Activated T-cell treated with anti-CD3 and anti-CD28 coated beads for 24 hours (primary cell): ENCODE results near the gene KIF3A.

Experiments used
- DNase-seq: peaks from one replicate; pipeline ENCODE4 v3.0.0-alpha.2; 2020; ENCODE audit warnings: low read depth

Gene KIF3A

GRCh38 chr5:132736853-132737833 is at the start of gene KIF3A:
Gene KIF3A (minus strand): TSS chr5:132737546. CDS start chr5:132737419, 127 bp downstream.
- DNase-seq, result peak; percentile 97

- no peak for DNase-seq
Measured at GRCh38 chr5:132787076-132787475, 49.7 kb upstream of the KIF3A start.

- DNase-seq, result no peak
Measured at GRCh38 chr5:132785864-132786263, 48.5 kb upstream of the KIF3A start.

- no peak for DNase-seq
Measured at GRCh38 chr5:132785365-132785764, 48.0 kb upstream of the KIF3A start.

GRCh38 chr5:132782101-132782500 is 44.8 kb upstream of the KIF3A start:
- no peak for DNase-seq

GRCh38 chr5:132781029-132781428 is 43.7 kb upstream of the KIF3A start:
- DNase-seq, result no peak

GRCh38 chr5:132780577-132780976 is 43.2 kb upstream of the KIF3A start:
- DNase-seq, result no peak

GRCh38 chr5:132779961-132780360 is 42.6 kb upstream of the KIF3A start:
- no peak for DNase-seq

- DNase-seq, result no peak
Measured at GRCh38 chr5:132778856-132779255, 41.5 kb upstream of the KIF3A start.

GRCh38 chr5:132778129-132778528 is 40.8 kb upstream of the KIF3A start:
- no peak for DNase-seq

- peak; percentile 29 for DNase-seq
Measured at GRCh38 chr5:132777209-132778069, 40.1 kb upstream of the KIF3A start, which contains the start of gene SEPTIN8. Gene SEPTIN8 (minus strand): TSS chr5:132777239. CDS start chr5:132777137, 102 bp downstream.

- no peak for DNase-seq
Measured at GRCh38 chr5:132776938-132777208, 39.5 kb upstream of the KIF3A start.

GRCh38 chr5:132776131-132776937 is 39.0 kb upstream of the KIF3A start:
- no peak for DNase-seq

- DNase-seq, result no peak
Measured at GRCh38 chr5:132775476-132775961, 38.2 kb upstream of the KIF3A start.

GRCh38 chr5:132774896-132775295 is 37.5 kb upstream of the KIF3A start:
- no peak for DNase-seq

- DNase-seq, result no peak
Measured at GRCh38 chr5:132774406-132774805, 37.1 kb upstream of the KIF3A start.

- no peak for DNase-seq
Measured at GRCh38 chr5:132773601-132774355, 36.4 kb upstream of the KIF3A start.

GRCh38 chr5:132773114-132773513 is 35.8 kb upstream of the KIF3A start:
- no peak for DNase-seq

GRCh38 chr5:132772291-132773070 is 35.1 kb upstream of the KIF3A start:
- DNase-seq, result no peak

- no peak for DNase-seq
Measured at GRCh38 chr5:132771503-132771998, 34.2 kb upstream of the KIF3A start.
